ENCODE results near the gene CARNS1.
"Not testable (repeated sequence)": the region's sequence is repeated elsewhere in the genome, so short reads cannot be mapped to it uniquely, and the experiment has no call there.

Gene CARNS1

GRCh38 chr11:67418476-67419281, 3.2 kb downstream of the CARNS1 start:
- no peaks in the 10 kb centered on the region for H3K27me3 Mint-ChIP-seq
- no peaks in the 10 kb centered on the region for H3K9me3 Mint-ChIP-seq
- DNase-seq = peak; percentile 67
- H3K4me3 Mint-ChIP-seq = peak overlapping the region; percentile 79
- peak overlapping the region; percentile 79 for H3K27ac Mint-ChIP-seq
- peaks cover 54% of the 10 kb centered on the region for H3K4me1 Mint-ChIP-seq (ENCODE audit: low read depth)
- no peaks in the 10 kb centered on the region for H3K36me3 Mint-ChIP-seq (ENCODE audit: low read depth)

GRCh38 chr11:67419325-67420049, 4.0 kb downstream of the CARNS1 start:
- Mint-ChIP-seq H3K4me3 (peak overlapping the region; percentile 79), H3K4me1 (ENCODE audit: low read depth) (peaks cover 54% of the 10 kb centered on the region), H3K9me3 (no peaks in the 10 kb centered on the region), H3K36me3 (ENCODE audit: low read depth) (no peaks in the 10 kb centered on the region), H3K27me3 (no peaks in the 10 kb centered on the region), H3K27ac (peak overlapping the region; percentile 90)
- peak; percentile 52 for DNase-seq

- peak; percentile 72 for DNase-seq
- Mint-ChIP-seq H3K27ac (peak overlapping the region; percentile 90), H3K27me3 (no peaks in the 10 kb centered on the region), H3K9me3 (no peaks in the 10 kb centered on the region), H3K4me3 (peak overlapping the region; percentile 79), H3K36me3 (ENCODE audit: low read depth) (no peaks in the 10 kb centered on the region), H3K4me1 (ENCODE audit: low read depth) (peaks cover 51% of the 10 kb centered on the region)
Measured at GRCh38 chr11:67420147-67420645, 4.7 kb downstream of the CARNS1 start.

GRCh38 chr11:67420646-67421429, 5.4 kb downstream of the CARNS1 start:
- H3K27me3 Mint-ChIP-seq = no peaks in the 10 kb centered on the region
- H3K4me1 Mint-ChIP-seq (ENCODE audit: low read depth) = peaks cover 50% of the 10 kb centered on the region
- peak overlapping the region; percentile 90 for H3K27ac Mint-ChIP-seq
- H3K9me3 Mint-ChIP-seq = no peaks in the 10 kb centered on the region
- peak overlapping the region; percentile 79 for H3K4me3 Mint-ChIP-seq
- H3K36me3 Mint-ChIP-seq (ENCODE audit: low read depth) = no peaks in the 10 kb centered on the region
- peak; percentile 100 for DNase-seq

- peaks cover 43% of the 10 kb centered on the region for H3K4me1 Mint-ChIP-seq (ENCODE audit: low read depth)
Measured at GRCh38 chr11:67421430-67422031, 6.1 kb downstream of the CARNS1 start.

GRCh38 chr11:67422891-67423290, 7.4 kb downstream of the CARNS1 start:
- Mint-ChIP-seq H3K4me3 (no peak overlapping the region), H3K36me3 (ENCODE audit: low read depth) (no peaks in the 10 kb centered on the region), H3K27ac (no peak overlapping the region), H3K27me3 (no peaks in the 10 kb centered on the region), H3K9me3 (no peaks in the 10 kb centered on the region), H3K4me1 (ENCODE audit: low read depth) (peaks cover 38% of the 10 kb centered on the region)
- no peak for DNase-seq

More at GRCh38 chr11:67421430-67422031, 6.1 kb downstream of the CARNS1 start:
- H3K27ac Mint-ChIP-seq = peak overlapping the region; percentile 86
- H3K27me3 Mint-ChIP-seq = no peaks in the 10 kb centered on the region
- no peaks in the 10 kb centered on the region for H3K36me3 Mint-ChIP-seq (ENCODE audit: low read depth)
- no peak for DNase-seq
- H3K9me3 Mint-ChIP-seq = no peaks in the 10 kb centered on the region
- H3K4me3 Mint-ChIP-seq = peak overlapping the region; percentile 65

GRCh38 chr11:67423466-67423865, 8.0 kb downstream of the CARNS1 start:
- H3K4me1 Mint-ChIP-seq (ENCODE audit: low read depth) = peaks cover 34% of the 10 kb centered on the region
- no peak for DNase-seq
- peaks cover 2% of the 10 kb centered on the region for H3K36me3 Mint-ChIP-seq (ENCODE audit: low read depth)
- no peaks in the 10 kb centered on the region for H3K27me3 Mint-ChIP-seq
- H3K4me3 Mint-ChIP-seq = no peak overlapping the region
- no peaks in the 10 kb centered on the region for H3K9me3 Mint-ChIP-seq
- H3K27ac Mint-ChIP-seq = no peak overlapping the region

GRCh38 chr11:67423891-67424613, 8.6 kb downstream of the CARNS1 start:
- no peaks in the 10 kb centered on the region for H3K27me3 Mint-ChIP-seq
- H3K4me1 Mint-ChIP-seq (ENCODE audit: low read depth) = peaks cover 30% of the 10 kb centered on the region
- H3K4me3 Mint-ChIP-seq = no peak overlapping the region
- H3K36me3 Mint-ChIP-seq (ENCODE audit: low read depth) = peaks cover 7% of the 10 kb centered on the region
- DNase-seq = no peak
- no peaks in the 10 kb centered on the region for H3K9me3 Mint-ChIP-seq
- no peak overlapping the region for H3K27ac Mint-ChIP-seq

- not testable (repeated sequence) for H3K27me3 Mint-ChIP-seq, DNase-seq, H3K9me3 Mint-ChIP-seq
- Mint-ChIP-seq H3K4me3 (peak overlapping the region; percentile 92), H3K36me3 (ENCODE audit: low read depth) (peaks cover 38% of the 10 kb centered on the region), H3K27ac (peak overlapping the region; percentile 97), H3K4me1 (ENCODE audit: low read depth) (peaks cover 36% of the 10 kb centered on the region)
Measured at GRCh38 chr11:67427364-67427859, 11.9 kb downstream of the CARNS1 start.

- H3K9me3 Mint-ChIP-seq = no peaks in the 10 kb centered on the region
- peaks cover 48% of the 10 kb centered on the region for H3K36me3 Mint-ChIP-seq (ENCODE audit: low read depth)
- peak within 1 kb of the TSS; percentile 97 for H3K27ac Mint-ChIP-seq
- H3K4me3 Mint-ChIP-seq = peak within 1 kb of the TSS; percentile 92
- peaks cover 42% of the 10 kb centered on the region for H3K4me1 Mint-ChIP-seq (ENCODE audit: low read depth)
- H3K27me3 Mint-ChIP-seq = no peaks in the 10 kb centered on the region
- peak; percentile 100 for DNase-seq
Measured at GRCh38 chr11:67428052-67429001, 12.8 kb downstream of the CARNS1 start, which contains the start of gene RPS6KB2. Gene RPS6KB2, plus strand, starts transcription at chr11:67428494. Its CDS starts 52 bp downstream, at chr11:67428546.

- Mint-ChIP-seq H3K27ac (peak overlapping the region; percentile 97), H3K4me1 (ENCODE audit: low read depth) (peaks cover 50% of the 10 kb centered on the region), H3K27me3 (no peaks in the 10 kb centered on the region), H3K36me3 (ENCODE audit: low read depth) (peaks cover 56% of the 10 kb centered on the region), H3K9me3 (no peaks in the 10 kb centered on the region), H3K4me3 (peak overlapping the region; percentile 92)
- no peak for DNase-seq
Measured at GRCh38 chr11:67429038-67429668, 13.7 kb downstream of the CARNS1 start.

GRCh38 chr11:67429722-67430121, 14.2 kb downstream of the CARNS1 start:
- DNase-seq = no peak

More at GRCh38 chr11:67429722-67430121, 14.2 kb downstream of the CARNS1 start:
- Mint-ChIP-seq H3K4me3 (peak overlapping the region; percentile 92), H3K27ac (peak overlapping the region; percentile 97), H3K4me1 (ENCODE audit: low read depth) (peaks cover 56% of the 10 kb centered on the region), H3K36me3 (ENCODE audit: low read depth) (peaks cover 61% of the 10 kb centered on the region), H3K9me3 (no peaks in the 10 kb centered on the region), H3K27me3 (no peaks in the 10 kb centered on the region)
